ENCODE results near the gene PLS1. TPM values are rescaled to one million over a fixed set of nuclear protein-coding genes. Genes with fewer than 3 reads are reported as not detected.
"Not testable (repeated sequence)": the region's sequence is repeated elsewhere in the genome, so short reads cannot be mapped to it uniquely, and the experiment has no call there.

PLS1 gene
- total RNA-seq, 2 donors from 2014 or later = 252 to 418 TPM

- no peaks in the 10 kb centered on the region for H3K36me3 ChIP-seq
- no peaks in the 10 kb centered on the region for H3K9me3 ChIP-seq
- no peaks in the 10 kb centered on the region for H3K27me3 ChIP-seq
These were observed 138.6 kb downstream of the PLS1 start for GRCh38 chr3:142734834-142735233.

GRCh38 chr3:142735462-142735861 lies 139.3 kb downstream of the PLS1 start:
- Histone ChIP-seq H3K27ac (no peak overlapping the region), H3K27me3 (no peaks in the 10 kb centered on the region), H3K9ac (ENCODE audit: low read depth in 2 of 2, low read length in 2 of 2) (no peak overlapping the region), H3K4me3 (no peak overlapping the region), H3K4me1 (no peaks in the 10 kb centered on the region), H3K9me3 (no peaks in the 10 kb centered on the region), H3K36me3 (no peaks in the 10 kb centered on the region)
- intact Hi-C loops (cut with DNase I) = no loop called here
- no peak for DNase-seq
- no peak for TF ChIP-seq CTCF (IDR thresholded peaks at IDR 0.05)

More at GRCh38 chr3:142734834-142735233, 138.6 kb downstream of the PLS1 start:
- H3K9ac ChIP-seq (ENCODE audit: low read depth in 2 of 2, low read length in 2 of 2) = no peak overlapping the region
- intact Hi-C loops (cut with DNase I) = no loop called here
- no peak overlapping the region for H3K4me3 ChIP-seq
- H3K4me1 ChIP-seq = no peaks in the 10 kb centered on the region
- TF ChIP-seq CTCF (IDR thresholded peaks at IDR 0.05) = no peak
- no peak for DNase-seq
- H3K27ac ChIP-seq = no peak overlapping the region

- intact Hi-C loops (cut with DNase I) = no loop called here
- Histone ChIP-seq H3K27ac (no peak overlapping the region), H3K4me1 (no peaks in the 10 kb centered on the region), H3K4me3 (no peak overlapping the region), H3K9me3 (no peaks in the 10 kb centered on the region), H3K27me3 (no peaks in the 10 kb centered on the region), H3K9ac (ENCODE audit: low read depth in 2 of 2, low read length in 2 of 2) (no peak overlapping the region), H3K36me3 (no peaks in the 10 kb centered on the region)
- DNase-seq = no peak
- no peak for TF ChIP-seq CTCF (IDR thresholded peaks at IDR 0.05)
These were observed 142.2 kb downstream of the PLS1 start for GRCh38 chr3:142738396-142738795.

GRCh38 chr3:142746646-142747045 lies 150.5 kb downstream of the PLS1 start:
- Histone ChIP-seq H3K36me3 (no peaks in the 10 kb centered on the region), H3K27me3 (no peaks in the 10 kb centered on the region), H3K9ac (ENCODE audit: low read depth in 2 of 2, low read length in 2 of 2) (no peak overlapping the region), H3K4me1 (no peaks in the 10 kb centered on the region), H3K27ac (no peak overlapping the region), H3K9me3 (no peaks in the 10 kb centered on the region), H3K4me3 (no peak overlapping the region)
- no peak for DNase-seq
- intact Hi-C loops (cut with DNase I) = no loop called here
- no peak for TF ChIP-seq CTCF (IDR thresholded peaks at IDR 0.05)

- H3K27me3 ChIP-seq; H3K9ac ChIP-seq (ENCODE audit: low read depth in 2 of 2, low read length in 2 of 2); H3K4me3 ChIP-seq; H3K4me1 ChIP-seq; DNase-seq; H3K9me3 ChIP-seq; H3K27ac ChIP-seq; intact Hi-C loops (cut with DNase I); H3K36me3 ChIP-seq: not testable (repeated sequence)
These were observed 154.3 kb downstream of the PLS1 start for GRCh38 chr3:142750531-142750930.

- H3K27me3 ChIP-seq; H3K4me1 ChIP-seq; H3K4me3 ChIP-seq; H3K27ac ChIP-seq; DNase-seq; H3K36me3 ChIP-seq; H3K9ac ChIP-seq (ENCODE audit: low read depth in 2 of 2, low read length in 2 of 2); intact Hi-C loops (cut with DNase I); H3K9me3 ChIP-seq: not testable (repeated sequence)
These were observed 156.4 kb downstream of the PLS1 start for GRCh38 chr3:142752605-142753004.

GRCh38 chr3:142754494-142754893 lies 158.3 kb downstream of the PLS1 start:
- DNase-seq = no peak
- Histone ChIP-seq H3K27me3 (no peaks in the 10 kb centered on the region), H3K9me3 (no peaks in the 10 kb centered on the region), H3K9ac (ENCODE audit: low read depth in 2 of 2, low read length in 2 of 2) (no peak overlapping the region), H3K4me1 (no peaks in the 10 kb centered on the region), H3K27ac (no peak overlapping the region), H3K4me3 (no peak overlapping the region), H3K36me3 (no peaks in the 10 kb centered on the region)
- intact Hi-C loops (cut with DNase I) = no loop called here
- TF ChIP-seq CTCF (IDR thresholded peaks at IDR 0.05) = no peak
